SK-N-MC (cell line): ENCODE data around the gene AUTS2.

Source experiments
- EZH2 ChIP-seq: fragments of 200-600 bp; sonication (generic); IDR thresholded peaks from one replicate; pipeline ENCODE4 v1.6.1; 2017; ENCODE audit warnings: antibody characterized with exemption
- POLR2AphosphoS5 ChIP-seq: IDR thresholded peaks from 2 replicates; pipeline ENCODE4 v1.6.1; 2012; ENCODE audit warnings: mild to moderate bottlenecking, low read depth, low read length, borderline replicate concordance

DNA sequence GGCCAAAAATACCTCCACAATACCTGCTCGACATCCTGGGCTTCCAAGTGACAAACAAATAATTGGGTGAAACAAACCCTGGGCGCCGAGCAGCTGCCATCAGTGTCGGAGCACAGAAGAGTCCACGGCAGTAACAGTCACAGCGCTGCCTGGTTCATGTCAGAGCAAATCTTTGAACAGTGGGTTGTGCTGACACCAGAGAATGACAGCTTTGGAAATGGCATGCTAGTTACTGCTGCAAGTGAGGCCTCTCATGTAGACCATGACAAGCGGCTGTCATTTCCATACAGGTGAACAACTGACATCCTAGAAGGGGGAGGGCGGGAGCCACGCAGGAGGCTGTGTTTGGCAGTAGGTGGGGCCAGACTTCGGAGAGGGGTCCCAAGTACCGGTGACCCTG is 1113.2 kb downstream of the AUTS2 start:
- TF ChIP-seq EZH2 (no peak), POLR2AphosphoS5 (no peak)
